ENCODE results near the gene CEACAM16. TPM values are rescaled to one million over a fixed set of nuclear protein-coding genes. Genes with fewer than 3 reads are reported as not detected.

Gene CEACAM16
- total RNA-seq, 1 experiment from 2014 or later: not detected

- Histone ChIP-seq H2AFZ (ENCODE audit: low read length) (no peak overlapping the region), H3K9me2 (replicated peaks; ENCODE audit: low read length) (no peaks in the 10 kb centered on the region), H3K4me3 (ENCODE audit: low read length) (no peak overlapping the region), H3K79me2 (ENCODE audit: low read length) (no peaks in the 10 kb centered on the region), H3K9me3 (ENCODE audit: low read length) (no peaks in the 10 kb centered on the region), H3K27ac (ENCODE audit: low read length) (peak overlapping the region; percentile 77), H3F3A (ENCODE audit: low read length, unreplicated experiment) (no peaks in the 10 kb centered on the region), H3K36me3 (ENCODE audit: low read depth, low read length) (no peaks in the 10 kb centered on the region), H3K27me3 (ENCODE audit: low read length) (no peaks in the 10 kb centered on the region), H3K9ac (ENCODE audit: low read length) (no peak overlapping the region), H3K4me2 (ENCODE audit: low read length) (0 out of 2 replicates have a peak overlapping the region, but pooled peaks have one; percentile 63), H4K20me1 (ENCODE audit: low read length) (no peaks in the 10 kb centered on the region), H3K4me1 (ENCODE audit: insufficient read depth, low read length) (peaks cover 35% of the 10 kb centered on the region)
- no TSS peak for BruUV-seq (replicated peaks)
- POLR2A ChIA-PET (ENCODE audit: unreplicated experiment): no interaction called here
- ATAC-seq (no peak), DNase-seq (no peak)
- TF ChIP-seq EZH2 (IDR thresholded peaks at IDR 0.05; ENCODE audit: low read length, unreplicated experiment) (no peak), CTCF (conservative IDR thresholded peaks at IDR 0.05; ENCODE audit: low read depth, low read length) (peak; percentile 49; the same call in 1 of the 2 replicates), EZH2phosphoT487 (IDR thresholded peaks at IDR 0.05; ENCODE audit: borderline replicate concordance, low read length) (no peak)
- intact Hi-C loops (cut with micrococcal nuclease): loop anchor here (2.0 kb wide), 1 partner anchor 25 kb away; no protein-coding TSS in a partner anchor
- CTCF ChIA-PET: interaction anchor here (1.0 kb wide), 1 partner anchor 152 kb away, joined by 6 read pairs; the partner anchor contains the start of gene NECTIN2
Measured at GRCh38 chr19:44694184-44694579, 4.8 kb upstream of the CEACAM16 start.

GRCh38 chr19:44696939-44697669 lies 1.8 kb upstream of the CEACAM16 start:
- no peak for TF ChIP-seq EZH2phosphoT487 (IDR thresholded peaks at IDR 0.05; ENCODE audit: borderline replicate concordance, low read length)
- DNase-seq (no peak), ATAC-seq (no peak)
- Histone ChIP-seq H2AFZ (ENCODE audit: low read length) (no peak overlapping the region), H3K4me1 (ENCODE audit: insufficient read depth, low read length) (peaks cover 28% of the 10 kb centered on the region), H3K4me2 (ENCODE audit: low read length) (no peak overlapping the region), H4K20me1 (ENCODE audit: low read length) (no peaks in the 10 kb centered on the region), H3K4me3 (ENCODE audit: low read length) (no peak overlapping the region), H3K27me3 (ENCODE audit: low read length) (no peaks in the 10 kb centered on the region), H3K9me2 (replicated peaks; ENCODE audit: low read length) (no peaks in the 10 kb centered on the region), H3K9ac (ENCODE audit: low read length) (no peak overlapping the region), H3K9me3 (ENCODE audit: low read length) (no peaks in the 10 kb centered on the region), H3K36me3 (ENCODE audit: low read depth, low read length) (no peaks in the 10 kb centered on the region), H3K27ac (ENCODE audit: low read length) (no peak overlapping the region), H3K79me2 (ENCODE audit: low read length) (no peaks in the 10 kb centered on the region), H3F3A (ENCODE audit: low read length, unreplicated experiment) (no peaks in the 10 kb centered on the region)
- ChIA-PET POLR2A (ENCODE audit: unreplicated experiment) (no interaction called here), CTCF (interaction anchor here (0.6 kb wide), 1 partner anchor 98 kb away, joined by 12 read pairs; no protein-coding TSS in a partner anchor)
- no TSS peak for BruUV-seq (replicated peaks)
- intact Hi-C loops (cut with micrococcal nuclease): no loop called here

GRCh38 chr19:44697670-44698034 lies 1.3 kb upstream of the CEACAM16 start:
- no peak overlapping the region for H3K9ac ChIP-seq (ENCODE audit: low read length)
- no peak overlapping the region for H3K4me2 ChIP-seq (ENCODE audit: low read length)
- intact Hi-C loops (cut with micrococcal nuclease): no loop called here
- H2AFZ ChIP-seq (ENCODE audit: low read length): no peak overlapping the region
- H3K79me2 ChIP-seq (ENCODE audit: low read length): no peaks in the 10 kb centered on the region
- ChIA-PET POLR2A (ENCODE audit: unreplicated experiment) (no interaction called here), CTCF (no interaction called here)
- no peaks in the 10 kb centered on the region for H3K36me3 ChIP-seq (ENCODE audit: low read depth, low read length)
- H3K9me3 ChIP-seq (ENCODE audit: low read length): no peaks in the 10 kb centered on the region
- no peaks in the 10 kb centered on the region for H4K20me1 ChIP-seq (ENCODE audit: low read length)
- H3F3A ChIP-seq (ENCODE audit: low read length, unreplicated experiment): no peaks in the 10 kb centered on the region
- H3K9me2 ChIP-seq (replicated peaks; ENCODE audit: low read length): no peaks in the 10 kb centered on the region
- H3K4me1 ChIP-seq (ENCODE audit: insufficient read depth, low read length): peaks cover 22% of the 10 kb centered on the region
- TF ChIP-seq EZH2phosphoT487 (IDR thresholded peaks at IDR 0.05; ENCODE audit: borderline replicate concordance, low read length) (no peak), CTCF (conservative IDR thresholded peaks at IDR 0.05; ENCODE audit: low read depth, low read length) (no peak), EZH2 (IDR thresholded peaks at IDR 0.05; ENCODE audit: low read length, unreplicated experiment) (no peak)
- no peak overlapping the region for H3K27ac ChIP-seq (ENCODE audit: low read length)
- no peaks in the 10 kb centered on the region for H3K27me3 ChIP-seq (ENCODE audit: low read length)
- no TSS peak for BruUV-seq (replicated peaks)
- no peak for DNase-seq
- ATAC-seq: no peak
- no peak overlapping the region for H3K4me3 ChIP-seq (ENCODE audit: low read length)

Measured in PC-3 (cell line).